Mononuclear cell (primary cell): ENCODE measurements around the gene RETREG1. TPM values are rescaled to one million over a fixed set of nuclear protein-coding genes. Genes with fewer than 3 reads are reported as not detected.

Experiments used
- H3K27me3 ChIP-seq: 2 replicates; pipeline ENCODE4 v1.6.0; 2011; ENCODE audit warnings: low read length, control low read depth; ENCODE audit not compliant: insufficient read depth
- H3K4me1 ChIP-seq: 2 replicates; pipeline ENCODE4 v1.5.1; 2011; ENCODE audit warnings: mild to moderate bottlenecking, low read length, control low read depth; ENCODE audit not compliant: insufficient read depth
- H3K4me3 ChIP-seq: 2 replicates; pipeline ENCODE4 v1.5.1; 2011; ENCODE audit warnings: mild to moderate bottlenecking, low read length, moderate library complexity
- H3K9me3 ChIP-seq: 2 replicates; pipeline ENCODE4 v1.5.1; 2011; ENCODE audit warnings: low read depth, mild to moderate bottlenecking, control low read depth, low read length
- total RNA-seq: library from RNA; depleted of rRNA; stranded (reverse); fragments of >200 nt; gene quantifications from one replicate; pipeline ENCODE4 v1.2.3, GENCODE V29; 2012

Gene RETREG1
- total RNA-seq, 1 donor: 14.7 TPM

GRCh38 chr5:16430349-16431089 is 186.3 kb downstream of the RETREG1 start:
- H3K9me3 ChIP-seq: no peaks in the 10 kb centered on the region
- H3K4me1 ChIP-seq: no peaks in the 10 kb centered on the region
- no peaks in the 10 kb centered on the region for H3K27me3 ChIP-seq
- H3K4me3 ChIP-seq: no peak overlapping the region

- Histone ChIP-seq H3K27me3 (no peaks in the 10 kb centered on the region), H3K4me3 (no peak overlapping the region), H3K4me1 (no peaks in the 10 kb centered on the region), H3K9me3 (no peaks in the 10 kb centered on the region)
These were observed 188.4 kb downstream of the RETREG1 start for GRCh38 chr5:16428359-16428758.

GRCh38 chr5:16427587-16427986 is 189.2 kb downstream of the RETREG1 start:
- Histone ChIP-seq H3K27me3 (no peaks in the 10 kb centered on the region), H3K9me3 (no peaks in the 10 kb centered on the region)

More at GRCh38 chr5:16427587-16427986, 189.2 kb downstream of the RETREG1 start:
- Histone ChIP-seq H3K4me1 (no peaks in the 10 kb centered on the region), H3K4me3 (no peak overlapping the region)

Other genes starting within 250 kb of the RETREG1 start
- 53.6 TPM for gene ZNF622, start 151.2 kb downstream of the RETREG1 start, total RNA-seq